Mesendoderm (in vitro differentiated cells): ENCODE measurements around the gene EDNRA.

Experiments used
- DNase-seq: peaks from one replicate; pipeline ENCODE4 v3.0.0; 2013
- H2AK5ac ChIP-seq: 2 replicates; pipeline ENCODE4 v1.6.1; 2013; ENCODE audit warnings: low read length, inconsistent platforms
- H2BK120ac ChIP-seq: 2 replicates; pipeline ENCODE4 v1.6.1; 2013; ENCODE audit warnings: low read depth, mild to moderate bottlenecking, low read length, moderate library complexity, mixed read lengths
- H2BK15ac ChIP-seq: replicated peaks from 2 replicates; pipeline ENCODE4 v1.6.1; 2013; ENCODE audit warnings: low read depth, mild to moderate bottlenecking, moderate library complexity
- H2BK5ac ChIP-seq: 2 replicates; pipeline ENCODE4 v1.6.1; 2013; ENCODE audit warnings: low read length, inconsistent platforms
- H3K18ac ChIP-seq: 2 replicates; pipeline ENCODE4 v1.6.1; 2013; ENCODE audit warnings: mild to moderate bottlenecking, low read length, mixed read lengths
- H3K23ac ChIP-seq: one replicate; pipeline ENCODE4 v1.6.1; 2013; ENCODE audit warnings: low read length
- H3K27ac ChIP-seq: 2 replicates; pipeline ENCODE4 v1.5.1; 2013; ENCODE audit warnings: low read depth, mild to moderate bottlenecking, inconsistent platforms, low read length, moderate library complexity
- H3K27me3 ChIP-seq: 2 replicates; pipeline ENCODE4 v1.6.1; 2013; ENCODE audit warnings: low read length, control low read depth, mild to moderate bottlenecking, inconsistent platforms; ENCODE audit not compliant: insufficient read depth, poor library complexity
- H3K36me3 ChIP-seq: 2 replicates; pipeline ENCODE4 v1.6.1; 2013; ENCODE audit warnings: low read length, inconsistent platforms; ENCODE audit not compliant: control insufficient read depth, insufficient read depth
- H3K4ac ChIP-seq: one replicate; pipeline ENCODE4 v1.6.1; 2013; ENCODE audit warnings: low read depth, mild to moderate bottlenecking, low read length, moderate library complexity
- H3K4me1 ChIP-seq: 2 replicates; pipeline ENCODE4 v1.6.1; 2013; ENCODE audit warnings: low read depth, low read length, inconsistent platforms; ENCODE audit not compliant: control insufficient read depth
- H3K4me2 ChIP-seq: 2 replicates; pipeline ENCODE4 v1.6.1; 2013; ENCODE audit warnings: low read length
- H3K4me3 ChIP-seq: 2 replicates; pipeline ENCODE4 v1.5.1; 2013; ENCODE audit warnings: mild to moderate bottlenecking, low read length
- H3K56ac ChIP-seq: one replicate; pipeline ENCODE4 v1.6.1; 2013; ENCODE audit warnings: low read length
- H3K79me1 ChIP-seq: 2 replicates; pipeline ENCODE4 v1.6.1; 2013; ENCODE audit warnings: low read length, inconsistent platforms
- H3K79me2 ChIP-seq: 2 replicates; pipeline ENCODE4 v1.6.1; 2013; ENCODE audit warnings: mild to moderate bottlenecking, low read length; ENCODE audit not compliant: control insufficient read depth, insufficient read depth
- H3K9ac ChIP-seq: 2 replicates; pipeline ENCODE4 v1.6.1; 2013; ENCODE audit warnings: low read length, inconsistent platforms
- H4K5ac ChIP-seq: one replicate; pipeline ENCODE4 v1.6.1; 2013; ENCODE audit warnings: low read length
- H4K8ac ChIP-seq: one replicate; pipeline ENCODE4 v1.6.1; 2013; ENCODE audit warnings: low read depth, mild to moderate bottlenecking, control low read depth, low read length, moderate library complexity
- WGBS: extraction: QIAGEN DNeasy Blood & Tissue Kit; methylation state at CpG from one replicate; pipeline ENCODE4 v1.1.7; 2013; ENCODE audit warnings: low lambda C conversion rate, missing lambda C conversion rate; ENCODE audit not compliant: insufficient coverage; ENCODE audit errors: extremely low coverage; 5-methylcytosine and 5-hydroxymethylcytosine counted together

EDNRA gene

GRCh38 chr4:147532896-147533295 lies 52.0 kb downstream of the EDNRA start:
- Histone ChIP-seq H2BK5ac (no peak overlapping the region), H2AK5ac (no peak overlapping the region), H3K4me3 (no peak overlapping the region), H4K8ac (no peak overlapping the region), H3K56ac (no peak overlapping the region), H3K27me3 (no peaks in the 10 kb centered on the region), H3K79me1 (no peaks in the 10 kb centered on the region), H3K4me2 (no peak overlapping the region), H2BK15ac (no peak overlapping the region), H3K9ac (no peak overlapping the region), H3K27ac (no peak overlapping the region), H3K36me3 (no peaks in the 10 kb centered on the region), H2BK120ac (no peak overlapping the region), H4K5ac (no peak overlapping the region), H3K18ac (no peak overlapping the region), H3K4ac (no peak overlapping the region), H3K23ac (no peak overlapping the region), H3K79me2 (no peaks in the 10 kb centered on the region), H3K4me1 (no peaks in the 10 kb centered on the region)
- no CpG with 5 or more reads among the region's 2 CpGs for WGBS
- DNase-seq, result no peak

- no peak overlapping the region for H2AK5ac ChIP-seq
Measured at GRCh38 chr4:147533331-147533730, 52.4 kb downstream of the EDNRA start.

GRCh38 chr4:147535124-147535523 lies 54.2 kb downstream of the EDNRA start:
- H4K5ac ChIP-seq, result no peak overlapping the region

More at GRCh38 chr4:147533331-147533730, 52.4 kb downstream of the EDNRA start:
- Histone ChIP-seq H3K4me2 (no peak overlapping the region), H2BK5ac (no peak overlapping the region), H2BK15ac (no peak overlapping the region), H3K56ac (no peak overlapping the region), H3K27me3 (no peaks in the 10 kb centered on the region), H3K18ac (no peak overlapping the region), H4K5ac (no peak overlapping the region), H3K79me1 (no peaks in the 10 kb centered on the region), H3K4me3 (no peak overlapping the region), H3K4me1 (no peaks in the 10 kb centered on the region), H3K27ac (no peak overlapping the region), H3K36me3 (no peaks in the 10 kb centered on the region), H3K79me2 (no peaks in the 10 kb centered on the region), H3K9ac (no peak overlapping the region), H3K4ac (no peak overlapping the region), H3K23ac (no peak overlapping the region), H4K8ac (no peak overlapping the region), H2BK120ac (no peak overlapping the region)
- DNase-seq, result no peak
- WGBS, result no CpG with 5 or more reads among the region's 1 CpG

DNA sequence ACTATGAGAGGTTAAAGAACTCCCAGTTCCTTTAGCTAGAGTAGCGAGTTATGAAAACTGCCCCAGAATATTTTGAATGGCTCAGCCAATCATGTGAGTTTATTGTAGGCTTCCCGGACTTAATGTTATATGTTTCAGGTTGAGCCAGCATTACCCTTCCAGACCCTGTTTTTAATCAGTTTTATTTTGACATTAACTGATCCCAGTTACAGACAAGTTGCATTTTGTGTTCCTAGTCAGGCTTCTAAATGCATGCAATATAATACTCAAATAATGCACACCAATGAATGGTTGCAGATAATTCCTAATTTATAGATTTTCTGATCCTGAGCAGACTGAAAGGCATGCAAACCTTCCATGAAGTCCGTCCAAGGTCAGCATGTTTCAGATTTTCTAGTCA lies 57.8 kb downstream of the EDNRA start:
- Histone ChIP-seq H3K4me3 (no peak overlapping the region), H3K4ac (no peak overlapping the region), H3K9ac (no peak overlapping the region), H4K8ac (no peak overlapping the region), H2BK120ac (no peak overlapping the region), H3K18ac (no peak overlapping the region), H3K79me2 (no peaks in the 10 kb centered on the region), H3K4me2 (no peak overlapping the region), H2AK5ac (no peak overlapping the region), H3K27ac (no peak overlapping the region), H4K5ac (no peak overlapping the region), H3K4me1 (no peaks in the 10 kb centered on the region), H3K56ac (no peak overlapping the region), H3K27me3 (no peaks in the 10 kb centered on the region), H3K23ac (no peak overlapping the region), H3K36me3 (no peaks in the 10 kb centered on the region), H2BK15ac (no peak overlapping the region), H2BK5ac (no peak overlapping the region), H3K79me1 (no peaks in the 10 kb centered on the region)
- no peak for DNase-seq
- no CpG with 5 or more reads among the region's 3 CpGs for WGBS

More at GRCh38 chr4:147535124-147535523, 54.2 kb downstream of the EDNRA start:
- peak; percentile 42 for DNase-seq
- Histone ChIP-seq H3K4ac (no peak overlapping the region), H3K56ac (no peak overlapping the region), H3K27ac (no peak overlapping the region), H3K4me3 (no peak overlapping the region), H3K27me3 (no peaks in the 10 kb centered on the region), H2AK5ac (no peak overlapping the region), H3K79me2 (no peaks in the 10 kb centered on the region), H3K4me2 (no peak overlapping the region), H3K18ac (no peak overlapping the region), H3K23ac (no peak overlapping the region), H3K79me1 (no peaks in the 10 kb centered on the region), H2BK120ac (no peak overlapping the region), H3K9ac (no peak overlapping the region), H3K4me1 (no peaks in the 10 kb centered on the region), H3K36me3 (no peaks in the 10 kb centered on the region), H2BK15ac (no peak overlapping the region), H4K8ac (no peak overlapping the region), H2BK5ac (no peak overlapping the region)
- no CpG with 5 or more reads among the region's 6 CpGs for WGBS

DNA sequence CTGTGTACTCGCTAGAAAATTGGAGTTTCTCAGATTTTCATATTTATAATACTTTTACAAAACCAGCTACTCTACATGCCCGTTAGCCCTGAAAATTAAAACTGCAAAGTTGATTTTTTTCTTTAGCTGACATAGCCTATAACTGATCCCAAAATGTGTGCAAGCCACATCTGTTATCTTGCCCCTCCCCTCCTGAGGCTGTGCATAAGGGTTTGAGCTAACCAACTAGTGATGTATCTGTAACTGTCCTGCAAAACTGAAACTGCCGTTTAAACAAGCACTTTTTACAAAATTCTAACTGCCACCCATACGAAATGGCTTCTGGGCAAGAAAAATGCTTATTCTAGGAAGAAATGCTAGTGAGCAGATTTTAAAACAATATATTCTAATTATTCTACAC lies 59.1 kb downstream of the EDNRA start:
- no peak overlapping the region for H3K23ac ChIP-seq
- H3K4me3 ChIP-seq, result no peak overlapping the region
- H3K79me1 ChIP-seq, result no peaks in the 10 kb centered on the region
- H3K4me2 ChIP-seq, result no peak overlapping the region
- no peak overlapping the region for H3K4ac ChIP-seq
- no peak overlapping the region for H3K9ac ChIP-seq
- H3K27me3 ChIP-seq, result no peaks in the 10 kb centered on the region
- H3K36me3 ChIP-seq, result no peaks in the 10 kb centered on the region
- no peak overlapping the region for H2AK5ac ChIP-seq
- no peak overlapping the region for H2BK15ac ChIP-seq
- no peak overlapping the region for H4K5ac ChIP-seq
- H3K56ac ChIP-seq, result no peak overlapping the region
- H3K79me2 ChIP-seq, result no peaks in the 10 kb centered on the region
- DNase-seq, result no peak
- H2BK5ac ChIP-seq, result no peak overlapping the region
- no peak overlapping the region for H3K27ac ChIP-seq
- H3K18ac ChIP-seq, result no peak overlapping the region
- H4K8ac ChIP-seq, result no peak overlapping the region
- no peaks in the 10 kb centered on the region for H3K4me1 ChIP-seq
- WGBS, result no CpG with 5 or more reads among the region's 4 CpGs
- no peak overlapping the region for H2BK120ac ChIP-seq

DNA sequence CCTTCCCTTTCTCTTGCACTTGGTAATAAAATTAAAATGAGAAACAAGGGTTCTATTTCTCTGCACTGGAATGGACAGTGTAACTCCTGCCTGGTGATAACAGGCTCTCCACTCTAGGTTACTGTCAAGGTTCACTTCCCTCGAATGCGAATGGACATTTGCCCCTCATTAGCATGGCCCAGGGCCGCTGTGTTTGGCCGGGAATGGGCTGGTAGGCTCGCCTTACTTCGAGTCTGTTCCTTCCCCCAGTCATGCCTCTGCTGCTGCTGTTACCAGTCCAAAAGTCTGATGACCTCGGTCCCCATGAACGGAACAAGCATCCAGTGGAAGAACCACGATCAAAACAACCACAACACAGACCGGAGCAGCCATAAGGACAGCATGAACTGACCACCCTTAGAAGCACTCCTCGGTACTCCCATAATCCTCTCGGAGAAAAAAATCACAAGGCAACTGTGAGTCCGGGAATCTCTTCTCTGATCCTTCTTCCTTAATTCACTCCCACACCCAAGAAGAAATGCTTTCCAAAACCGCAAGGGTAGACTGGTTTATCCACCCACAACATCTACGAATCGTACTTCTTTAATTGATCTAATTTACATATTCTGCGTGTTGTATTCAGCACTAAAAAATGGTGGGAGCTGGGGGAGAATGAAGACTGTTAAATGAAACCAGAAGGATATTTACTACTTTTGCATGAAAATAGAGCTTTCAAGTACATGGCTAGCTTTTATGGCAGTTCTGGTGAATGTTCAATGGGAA lies 61.5 kb downstream of the EDNRA start:
- no peak overlapping the region for H3K23ac ChIP-seq
- H3K9ac ChIP-seq, result no peak overlapping the region
- no peaks in the 10 kb centered on the region for H3K79me2 ChIP-seq

More for the DNA sequence above, 61.5 kb downstream of the EDNRA start:
- WGBS, result no CpG with 5 or more reads among the region's 17 CpGs
- H4K8ac ChIP-seq, result no peak overlapping the region
- DNase-seq, result no peak
- no peaks in the 10 kb centered on the region for H3K4me1 ChIP-seq
- no peak overlapping the region for H3K4ac ChIP-seq
- H3K18ac ChIP-seq, result no peak overlapping the region
- H2AK5ac ChIP-seq, result no peak overlapping the region
- H2BK15ac ChIP-seq, result no peak overlapping the region
- H2BK5ac ChIP-seq, result no peak overlapping the region
- no peak overlapping the region for H2BK120ac ChIP-seq
- no peak overlapping the region for H3K27ac ChIP-seq
- H3K27me3 ChIP-seq, result no peaks in the 10 kb centered on the region
- no peaks in the 10 kb centered on the region for H3K79me1 ChIP-seq
- H3K4me3 ChIP-seq, result no peak overlapping the region
- H3K56ac ChIP-seq, result no peak overlapping the region
- no peaks in the 10 kb centered on the region for H3K36me3 ChIP-seq
- no peak overlapping the region for H4K5ac ChIP-seq
- H3K4me2 ChIP-seq, result no peak overlapping the region
